GM12875 (cell line): ENCODE data around the gene CEACAM6.
"Not testable (repeated sequence)": the region's sequence is repeated elsewhere in the genome, so short reads cannot be mapped to it uniquely, and the experiment has no call there.

Experiments used
- H3K4me3 ChIP-seq: one replicate; pipeline ENCODE4 v1.5.1; 2011; ENCODE audit warnings: low read depth, low read length, control low read depth
- CTCF ChIP-seq: IDR thresholded peaks from 2 replicates; pipeline ENCODE4 v1.5.1; 2011; ENCODE audit warnings: low read depth, mild to moderate bottlenecking, control low read depth, inconsistent platforms, low read length, moderate library complexity, borderline replicate concordance; ENCODE audit not compliant: insufficient read depth

CEACAM6 gene

GRCh38 chr19:41755328-41755913 lies at the start of gene CEACAM6:
Gene CEACAM6 (plus strand): TSS chr19:41755530. CDS start chr19:41755639, 109 bp downstream.
- TF ChIP-seq CTCF, result no peak
- H3K4me3 ChIP-seq, result no peak within 1 kb of the TSS

- TF ChIP-seq CTCF, result peak; percentile 83
- H3K4me3 ChIP-seq, result no peak overlapping the region
These were observed 48.4 kb upstream of the CEACAM6 start for GRCh38 chr19:41706741-41707501.

- 0 out of 2 replicates have a peak, but pooled peaks have one; percentile 21 for TF ChIP-seq CTCF
- H3K4me3 ChIP-seq, result no peak overlapping the region
These were observed 47.9 kb upstream of the CEACAM6 start for GRCh38 chr19:41707502-41707812.

- TF ChIP-seq CTCF, result no peak
- H3K4me3 ChIP-seq, result no peak overlapping the region
These were observed 47.4 kb upstream of the CEACAM6 start for GRCh38 chr19:41707871-41708371.

GRCh38 chr19:41708481-41708880 lies 46.8 kb upstream of the CEACAM6 start, which contains the start of gene CEACAM5:
Gene CEACAM5 (plus strand): TSS chr19:41708626. CDS start chr19:41708732, 106 bp downstream.
- TF ChIP-seq CTCF, result no peak
- no peak within 1 kb of the TSS for H3K4me3 ChIP-seq

GRCh38 chr19:41709516-41709915 lies 45.8 kb upstream of the CEACAM6 start:
- not testable (repeated sequence) for H3K4me3 ChIP-seq

- TF ChIP-seq CTCF, result no peak
- H3K4me3 ChIP-seq, result no peak overlapping the region
These were observed 45.2 kb upstream of the CEACAM6 start for GRCh38 chr19:41709951-41710645.
